NK-92 (cell line): ENCODE results near the gene CEP85L.

ENCODE experiments used
- DNase-seq: peaks from one replicate; lab custom pipeline; 2025; ENCODE audit not compliant: unreplicated experiment; lab: John Stamatoyannopoulos, UW

The CEP85L gene

DNA sequence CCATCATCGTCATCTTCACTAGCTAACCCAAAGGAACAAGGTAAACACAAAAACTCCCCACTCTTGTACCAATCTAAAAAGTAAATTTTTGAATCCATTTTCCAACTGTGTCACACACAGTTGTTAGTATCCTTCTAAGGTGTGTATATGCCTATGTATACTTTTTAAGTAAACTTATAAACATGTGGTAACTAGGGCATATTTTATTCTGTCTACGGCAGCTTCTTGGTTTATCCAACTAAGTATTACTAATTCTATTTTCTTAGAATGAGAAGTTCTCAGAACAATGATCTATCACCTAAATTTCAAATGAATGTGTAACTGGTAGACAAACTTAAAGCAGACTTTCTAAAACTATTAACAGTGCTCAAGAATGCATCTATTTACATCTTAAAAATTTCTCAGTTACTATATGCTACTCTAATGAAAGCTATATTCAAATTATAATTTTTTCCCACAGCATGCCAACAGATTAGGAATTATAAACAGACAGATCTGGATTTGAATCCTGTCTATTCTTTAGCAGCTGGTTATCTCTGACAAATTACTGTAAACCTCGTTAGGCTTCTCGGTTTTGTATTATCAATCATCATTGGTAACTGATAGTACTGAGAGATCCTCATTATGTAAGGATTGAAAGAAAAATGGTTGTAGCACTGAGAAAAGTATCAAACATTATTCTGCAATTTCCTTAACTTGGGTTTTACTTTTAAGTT is 105.1 kb downstream of the CEP85L start:
- DNase-seq: no peak

DNA sequence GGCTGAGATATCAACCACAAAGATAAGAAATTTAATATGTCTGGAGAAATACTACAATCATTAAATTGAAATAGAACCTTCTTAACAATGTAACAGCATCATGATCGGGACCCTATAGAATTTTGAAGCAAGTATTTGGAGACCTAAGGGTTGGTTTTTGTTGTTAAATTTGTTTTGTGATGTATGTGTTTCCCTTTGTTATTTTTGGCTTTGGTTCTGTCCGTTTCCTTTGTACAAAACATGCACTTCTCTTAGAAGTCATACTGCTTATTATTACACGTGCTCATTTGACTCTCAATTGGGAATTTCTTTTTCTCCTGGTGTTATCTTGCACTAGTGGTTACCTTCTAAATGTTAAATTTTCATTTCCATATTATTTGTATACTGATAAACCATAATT is 107.3 kb downstream of the CEP85L start:
- DNase-seq: no peak

DNA sequence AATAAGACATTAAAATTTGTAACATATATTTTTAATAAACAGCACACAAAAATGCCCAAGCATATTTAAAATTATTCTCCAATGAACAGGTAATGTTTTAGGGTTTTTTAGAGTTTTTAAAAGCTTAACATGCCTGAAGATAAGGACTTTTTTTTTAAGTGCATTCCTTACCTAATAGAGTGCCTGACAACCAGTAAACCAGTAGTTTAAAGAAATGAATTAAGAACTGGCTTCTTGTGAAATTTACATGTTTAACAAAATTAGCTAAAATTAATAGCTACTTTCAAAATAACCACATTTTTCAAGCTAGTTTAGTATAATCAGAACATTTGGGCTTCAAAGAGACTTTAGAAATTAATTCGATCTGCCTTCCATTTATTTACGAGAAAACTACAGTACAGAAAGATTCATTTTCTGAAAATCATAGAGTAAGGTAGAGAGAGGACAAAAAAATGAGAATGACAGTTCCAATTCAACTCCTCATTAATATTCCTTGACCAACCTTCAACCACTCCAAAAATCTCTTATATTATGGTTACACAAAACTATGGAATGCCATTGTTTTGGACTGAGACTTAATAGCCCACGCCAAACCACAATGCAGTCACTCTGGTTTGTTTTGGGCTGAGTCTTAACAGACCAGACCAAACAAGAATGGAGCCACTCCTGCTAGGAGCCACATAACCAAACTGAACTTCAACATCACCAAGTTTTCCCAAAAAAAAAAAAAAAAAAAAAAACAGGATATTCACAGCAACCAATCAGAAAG is 109.0 kb downstream of the CEP85L start:
- DNase-seq: no peak

DNA sequence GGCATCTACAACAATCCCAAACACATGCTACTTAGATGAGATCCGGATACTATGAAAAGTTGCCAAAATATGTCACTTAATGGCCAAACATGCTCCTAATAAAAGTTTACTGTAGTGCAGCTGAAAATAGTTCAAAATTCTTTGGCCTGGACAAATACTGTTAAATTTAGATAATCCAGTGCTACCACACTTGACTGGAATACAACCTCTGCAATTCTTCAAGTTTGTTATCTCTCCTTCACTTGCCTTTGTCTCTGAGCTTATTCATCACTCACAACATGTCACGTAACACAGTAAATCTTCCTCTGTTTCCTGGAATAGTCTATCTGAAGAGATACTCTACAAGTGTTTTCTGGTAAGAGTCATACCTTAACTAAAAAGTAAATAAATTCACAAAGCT is 113.8 kb downstream of the CEP85L start:
- no peak for DNase-seq

DNA sequence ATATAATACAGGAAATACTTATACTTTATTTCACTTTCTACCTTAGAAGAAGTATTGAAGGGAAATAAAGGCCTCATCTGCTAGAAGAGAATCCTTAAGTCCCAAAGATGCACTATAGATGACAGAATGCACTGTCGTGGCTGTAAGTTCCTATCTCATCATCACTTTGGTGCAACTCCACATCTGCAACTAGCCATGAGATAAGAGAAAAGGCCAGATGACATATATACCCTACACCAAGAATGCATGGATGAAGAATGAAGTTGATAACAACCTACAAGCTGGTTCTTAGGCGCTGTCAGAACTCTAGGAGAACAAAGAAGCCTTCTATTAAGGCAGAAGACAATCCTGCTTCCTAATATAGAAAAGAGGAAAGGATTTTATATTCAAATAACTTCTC is 114.9 kb downstream of the CEP85L start:
- no peak for DNase-seq

DNA sequence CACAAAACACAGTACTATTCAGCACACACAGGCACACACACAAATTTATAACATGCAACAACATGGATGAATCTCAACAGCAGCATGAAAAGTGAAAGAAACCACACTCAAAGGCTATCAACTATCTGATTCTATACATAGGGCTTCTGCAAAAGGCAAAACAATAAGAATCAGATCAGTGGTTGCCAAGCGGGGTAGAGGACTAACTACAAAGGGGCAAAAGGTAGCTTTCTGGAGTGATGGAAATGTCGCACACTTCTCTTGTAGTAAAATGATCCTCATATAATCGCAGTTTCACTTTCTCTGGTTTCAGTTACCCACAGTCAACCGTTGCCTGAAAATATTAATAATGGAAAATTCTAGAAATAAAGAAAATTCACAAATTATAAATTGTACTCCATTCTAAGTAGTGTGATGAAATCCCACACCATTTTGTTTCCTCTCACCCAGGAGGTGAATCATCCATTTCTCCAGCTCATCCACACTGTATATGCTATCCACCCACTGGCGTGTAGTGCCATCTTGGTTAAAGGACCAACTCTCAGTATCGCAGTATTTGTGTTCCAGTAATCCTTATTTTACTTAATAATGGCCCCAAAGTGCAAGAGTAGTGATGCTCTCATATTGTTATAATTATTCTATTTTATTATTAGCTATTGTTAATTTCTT is 116.1 kb downstream of the CEP85L start:
- DNase-seq: no peak

DNA sequence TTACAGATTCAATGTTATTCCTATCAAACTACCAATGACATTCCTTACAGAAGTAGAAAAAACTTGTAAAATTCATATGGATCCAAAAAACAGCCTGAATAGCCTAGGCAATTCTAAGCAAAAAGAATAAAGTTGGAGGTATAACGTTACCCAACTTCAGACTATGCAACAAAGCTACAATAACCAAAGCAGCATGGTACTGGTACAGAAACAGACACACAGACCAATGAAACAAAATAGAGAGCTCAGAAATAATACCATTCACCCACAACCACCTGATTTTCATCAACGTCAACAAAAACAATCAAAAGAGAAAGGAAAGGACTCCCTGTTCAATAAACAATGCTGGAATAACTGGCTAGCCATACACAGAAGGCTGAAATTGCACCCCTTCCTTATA is 120.4 kb downstream of the CEP85L start:
- DNase-seq: no peak

DNA sequence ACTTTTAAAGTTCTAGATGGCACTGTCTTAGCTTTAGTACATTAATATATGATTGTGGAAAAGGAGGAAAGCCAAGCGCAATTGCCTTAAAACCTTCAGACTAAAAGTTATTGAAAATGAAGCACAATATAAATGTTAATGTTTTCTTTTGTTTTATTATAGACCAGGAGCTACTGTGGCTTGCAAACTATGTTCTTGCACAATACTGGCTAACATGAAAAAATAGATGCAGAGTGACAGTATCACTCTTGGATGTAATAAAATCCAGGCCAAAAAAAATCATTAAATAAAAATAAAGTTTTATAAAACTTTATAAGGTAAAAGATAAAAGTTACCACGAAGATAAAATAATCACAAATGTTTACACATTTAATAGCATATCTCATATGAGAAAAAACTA is 121.6 kb downstream of the CEP85L start:
- DNase-seq: no peak

DNA sequence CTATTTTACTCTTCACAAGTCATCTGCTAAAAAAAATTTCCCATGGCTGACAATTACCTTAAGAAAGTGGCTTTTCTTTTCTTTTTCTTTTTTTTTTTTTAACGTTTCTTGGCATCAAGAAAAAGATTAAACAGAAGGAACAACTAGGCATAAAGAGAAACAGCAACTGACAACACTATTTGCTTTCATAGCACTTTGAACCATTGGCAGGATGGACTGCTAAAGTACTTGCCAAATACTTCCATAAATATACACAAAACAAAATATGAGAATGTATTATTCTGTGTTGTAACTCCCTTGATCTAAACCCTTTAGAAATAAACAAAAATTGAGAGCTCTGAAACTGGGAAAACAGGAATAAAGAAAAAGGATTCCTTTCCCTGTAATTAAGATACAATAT is 123.3 kb downstream of the CEP85L start:
- no peak for DNase-seq

DNA sequence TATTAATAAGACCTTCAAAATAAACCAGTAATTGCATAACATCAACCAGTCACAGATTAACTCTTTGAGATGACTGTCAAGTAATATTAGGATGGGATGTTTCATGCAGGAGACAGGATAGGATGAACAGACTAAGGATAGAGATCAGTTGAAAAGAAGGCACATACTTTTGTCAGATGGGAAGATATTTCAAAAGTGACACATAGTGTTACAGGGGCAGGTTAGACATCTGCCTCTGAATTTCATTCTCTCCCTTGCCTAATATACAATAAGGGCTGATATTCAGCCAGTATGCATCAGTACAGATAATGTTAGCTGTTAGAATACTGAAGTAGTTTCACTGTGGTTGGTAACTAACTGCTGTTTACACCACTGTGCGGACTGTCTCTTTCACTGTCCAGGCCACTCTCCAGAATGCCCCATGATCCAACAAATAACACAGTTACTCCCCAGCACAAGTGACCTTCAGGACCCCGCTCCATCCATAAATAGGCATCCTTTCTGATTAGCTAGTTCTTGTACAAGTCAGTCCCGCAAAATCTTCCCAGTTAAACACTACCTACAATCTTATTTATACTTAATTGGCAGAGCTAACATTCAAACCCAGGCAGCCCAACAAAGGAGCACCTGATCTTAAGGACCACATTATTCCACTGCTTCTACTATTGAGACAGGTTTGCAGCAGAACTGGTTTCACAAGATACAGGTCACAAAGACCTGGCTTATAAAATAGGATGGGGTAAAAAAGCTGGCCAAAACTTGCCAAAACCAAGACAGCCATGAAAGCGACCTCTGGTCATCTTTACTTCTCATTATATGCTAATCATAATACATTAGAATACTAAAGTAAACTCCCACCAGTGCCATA is 125.2 kb downstream of the CEP85L start:
- no peak for DNase-seq

DNA sequence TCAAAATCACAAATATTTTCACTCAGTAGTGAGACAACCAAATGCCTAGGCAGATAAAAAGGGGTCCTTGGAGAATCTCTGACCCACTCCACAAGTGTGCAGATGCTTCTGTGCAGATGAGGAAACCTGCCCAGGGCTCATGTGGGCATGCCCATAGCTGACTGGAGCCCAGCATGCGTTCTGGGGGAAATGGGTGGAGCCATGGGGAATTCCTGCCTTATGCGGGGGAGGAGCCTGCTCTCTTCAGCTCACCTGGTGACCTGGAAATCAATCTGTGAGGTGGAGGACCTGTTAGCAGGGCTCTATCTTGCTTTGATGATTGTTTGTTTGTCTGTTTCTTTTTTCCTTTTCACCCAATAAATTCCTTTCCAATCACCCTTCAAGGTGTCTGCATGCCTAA is 126.7 kb downstream of the CEP85L start:
- DNase-seq: no peak

DNA sequence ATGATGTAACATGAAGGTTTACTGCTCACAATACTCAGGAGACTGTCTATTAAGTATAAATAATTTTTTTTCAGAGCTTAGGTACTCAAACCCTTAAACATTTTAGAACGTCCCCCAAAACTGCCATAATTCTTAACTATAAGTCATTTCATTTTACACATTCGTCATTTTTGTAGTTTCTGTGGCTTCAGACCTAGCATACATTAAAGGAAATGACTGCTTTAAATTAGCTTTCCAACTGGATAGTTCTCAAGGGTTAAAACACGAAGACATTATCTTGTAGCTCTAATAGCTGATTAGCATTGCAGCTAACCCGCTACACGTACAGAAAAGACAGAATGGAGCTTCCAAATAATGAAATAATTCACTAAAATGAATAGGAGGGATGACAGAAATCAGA is 128.2 kb downstream of the CEP85L start:
- DNase-seq: no peak

DNA sequence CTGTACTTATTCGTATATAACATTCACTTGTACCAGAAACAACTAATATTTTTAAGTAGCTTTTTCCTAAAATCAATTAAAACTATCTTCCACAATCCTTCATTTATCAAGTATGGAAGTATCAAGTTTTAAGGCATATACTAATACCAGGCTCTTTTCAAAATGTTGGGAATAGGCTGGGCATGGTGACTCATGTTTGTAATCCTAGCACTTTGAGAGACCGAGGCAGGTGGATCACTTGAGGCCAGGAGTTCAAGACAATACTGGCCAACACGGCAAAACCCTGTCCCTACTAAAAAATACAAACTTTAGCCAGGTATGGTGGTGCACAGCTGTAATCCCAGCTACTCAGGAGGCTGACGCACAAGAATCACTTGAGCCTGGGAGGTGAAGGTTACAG is 129.0 kb downstream of the CEP85L start:
- no peak for DNase-seq

DNA sequence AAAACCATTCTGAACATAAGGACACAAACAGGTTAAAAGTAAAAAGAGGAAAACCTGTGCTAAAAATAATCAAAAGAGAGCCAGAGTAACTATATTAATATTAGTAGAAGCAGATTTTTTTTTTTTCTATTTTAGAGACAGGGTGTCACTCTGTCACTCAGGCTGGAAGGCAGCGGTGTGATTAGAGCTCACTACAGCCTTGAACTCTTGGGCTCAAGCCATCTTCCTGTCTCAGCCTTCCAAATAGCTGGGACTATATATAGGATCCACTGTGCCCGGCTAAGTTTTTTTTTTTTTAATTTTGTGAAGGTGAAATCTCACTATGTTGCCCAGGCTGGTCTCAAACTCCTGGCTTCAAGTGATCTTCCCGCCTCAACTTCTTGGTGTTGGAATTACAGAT is 136.7 kb downstream of the CEP85L start:
- DNase-seq: no peak

DNA sequence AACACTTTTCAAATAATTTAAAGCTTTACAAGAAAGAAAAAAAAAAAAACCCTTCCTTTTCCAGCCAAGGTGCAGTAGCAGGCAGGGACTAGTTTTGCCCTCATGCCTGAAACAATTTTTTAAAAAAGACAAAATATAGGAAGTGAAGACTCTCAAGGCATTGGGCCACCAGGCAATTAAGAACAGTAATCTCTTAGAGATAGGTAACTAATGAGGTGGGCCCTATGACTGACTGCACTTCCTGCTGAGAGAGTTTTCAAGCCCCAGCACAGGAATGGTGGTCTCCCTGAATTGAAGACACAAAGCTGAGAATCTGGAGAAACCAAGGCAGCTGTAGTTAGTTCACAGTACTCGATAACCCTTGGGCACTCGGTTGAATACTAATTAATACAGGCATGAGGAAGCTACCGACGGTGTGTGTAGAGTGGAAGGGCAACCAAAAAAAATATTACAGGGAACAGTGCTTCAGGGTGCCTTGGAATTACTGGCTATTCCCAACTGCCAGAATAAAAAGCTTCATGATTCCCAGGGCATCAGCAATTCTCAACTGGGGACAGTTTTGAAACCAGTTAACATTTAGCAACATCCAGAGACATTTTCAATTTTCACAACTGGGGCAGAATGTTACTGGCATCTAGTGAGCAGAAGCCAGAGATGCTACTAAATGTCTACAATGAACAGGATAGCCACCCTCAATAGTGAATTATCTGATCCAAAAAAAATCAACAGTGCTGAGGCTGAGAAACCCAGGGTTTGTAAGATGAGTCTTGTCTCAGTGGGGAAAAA is 139.3 kb downstream of the CEP85L start:
- no peak for DNase-seq

DNA sequence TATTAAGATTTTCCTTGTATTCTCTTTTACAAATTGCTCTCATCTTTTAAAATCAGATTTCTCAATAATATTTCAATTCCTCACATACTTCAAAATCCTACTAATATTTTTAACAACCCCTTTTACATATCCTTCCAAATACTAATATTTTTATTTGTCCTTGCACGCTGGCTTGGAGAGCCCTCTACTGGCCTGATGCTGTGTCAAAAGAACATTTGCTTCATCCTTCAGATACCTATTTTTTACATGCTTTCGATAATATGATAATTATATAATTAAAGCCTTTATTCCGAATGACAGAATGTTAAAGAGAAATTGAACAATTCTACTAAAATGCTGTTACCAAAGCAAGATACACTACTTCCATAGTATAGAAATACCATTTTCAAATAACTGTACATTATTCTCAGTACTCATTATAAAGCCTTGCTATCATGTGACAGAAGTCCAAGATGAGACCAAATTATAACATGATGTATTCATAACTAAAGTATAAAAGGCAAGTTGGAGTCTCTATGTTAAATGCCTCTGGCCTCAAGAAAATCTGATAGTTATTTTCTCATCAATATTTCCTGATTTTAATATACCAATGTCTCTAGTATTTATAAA is 142.3 kb downstream of the CEP85L start:
- DNase-seq: no peak

DNA sequence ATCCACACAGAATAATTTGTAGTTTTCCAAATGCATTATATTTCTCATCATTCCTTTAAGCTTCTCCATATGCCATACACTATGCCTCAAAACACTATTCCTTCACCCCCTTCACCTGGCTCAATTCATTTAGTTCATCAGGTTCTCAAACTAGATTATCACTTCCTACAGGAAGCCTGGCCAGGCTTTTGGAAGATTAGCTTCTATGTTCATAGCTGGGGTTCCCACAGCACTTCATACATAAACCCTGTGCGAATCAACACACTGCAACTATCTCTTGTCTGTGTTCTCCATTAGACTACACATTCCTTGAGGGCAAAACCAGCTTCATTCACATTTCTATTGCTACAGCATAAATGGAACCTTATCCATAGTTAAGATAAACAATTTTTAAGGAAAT is 143.8 kb downstream of the CEP85L start:
- no peak for DNase-seq

DNA sequence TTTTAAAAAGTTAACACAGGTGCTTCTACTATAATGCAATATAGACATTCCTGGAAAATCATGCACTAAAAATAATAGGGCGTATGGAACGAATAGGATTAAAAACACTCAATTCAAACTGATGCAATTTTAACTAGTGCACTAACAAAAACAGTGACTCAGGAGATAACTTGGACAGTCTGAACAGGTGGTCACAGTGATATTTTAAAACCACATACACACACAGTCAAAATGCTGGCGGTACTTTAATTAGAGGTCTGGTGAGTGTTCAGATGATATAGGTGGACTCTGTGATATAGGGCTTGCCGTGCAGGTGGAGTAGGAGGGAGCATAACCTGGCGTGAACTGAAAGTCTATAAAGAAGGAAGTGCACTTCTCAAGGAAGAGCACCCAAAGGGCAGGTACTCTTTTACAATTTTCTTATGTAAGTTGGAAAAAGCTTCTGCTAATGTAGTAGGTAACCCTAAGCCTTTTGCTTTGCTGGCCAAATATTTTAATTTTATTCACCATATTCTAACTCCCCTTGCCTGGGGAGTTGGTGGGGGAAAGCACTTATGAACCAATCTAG is 145.2 kb downstream of the CEP85L start:
- no peak for DNase-seq

DNA sequence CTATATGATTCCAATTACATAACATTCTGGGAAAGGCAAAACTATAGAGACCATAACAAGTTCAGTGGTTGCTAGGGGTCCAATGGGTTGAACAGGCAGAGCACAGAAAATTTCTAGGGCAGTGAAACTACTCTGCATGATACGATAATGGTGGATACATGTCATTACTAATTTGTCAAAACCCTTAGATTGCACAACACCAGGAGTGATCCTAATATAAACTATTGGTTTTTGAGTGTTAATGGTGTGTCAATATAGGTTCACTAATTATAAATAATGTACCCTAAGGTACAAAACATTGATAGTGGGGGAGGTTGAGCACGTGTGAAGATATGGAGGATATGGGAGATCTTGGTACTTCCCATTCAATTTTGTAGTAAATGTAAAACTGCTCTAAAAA is 145.7 kb downstream of the CEP85L start:
- no peak for DNase-seq

DNA sequence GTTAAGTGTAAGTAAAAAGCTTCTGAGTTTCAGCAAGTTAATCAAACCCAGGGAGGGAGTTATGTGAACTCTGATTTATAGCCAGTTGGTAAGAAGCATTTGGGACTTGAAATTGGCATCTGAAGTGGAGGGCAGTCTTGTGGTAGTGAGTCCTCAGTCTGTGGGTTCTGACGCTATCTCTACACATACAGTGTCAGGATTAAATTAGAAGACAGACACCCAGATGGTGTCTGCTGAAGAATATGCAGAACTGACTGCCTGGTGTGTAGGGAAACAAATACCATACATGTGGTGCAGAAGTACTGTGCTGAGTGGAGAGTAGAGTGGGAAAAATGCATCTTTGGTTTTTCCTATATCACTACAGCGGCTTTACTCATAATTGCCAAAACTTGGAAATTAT is 146.8 kb downstream of the CEP85L start:
- DNase-seq: no peak
